HUES6 (cell line): Measurements from ENCODE around the gene WT1.

Experiments
- H3K27ac ChIP-seq: 2 replicates; pipeline ENCODE4 v1.7.0; 2013; ENCODE audit warnings: low read depth, mild to moderate bottlenecking, low read length, inconsistent platforms
- H3K27me3 ChIP-seq: 2 replicates; pipeline ENCODE4 v1.6.1; 2013; ENCODE audit warnings: low read length; ENCODE audit not compliant: control insufficient read depth, insufficient read depth
- H3K36me3 ChIP-seq: 2 replicates; pipeline ENCODE4 v1.6.1; 2013; ENCODE audit warnings: low read length; ENCODE audit not compliant: control insufficient read depth, insufficient read depth
- H3K4me1 ChIP-seq: 2 replicates; pipeline ENCODE4 v1.6.1; 2013; ENCODE audit warnings: low read length; ENCODE audit not compliant: control insufficient read depth, insufficient read depth
- H3K4me3 ChIP-seq: 2 replicates; pipeline ENCODE4 v1.5.1; 2013; ENCODE audit warnings: low read depth, low read length
- H3K9ac ChIP-seq: one replicate; pipeline ENCODE4 v1.6.1; 2013; ENCODE audit warnings: mild to moderate bottlenecking, low read length
- H3K9me3 ChIP-seq: 2 replicates; pipeline ENCODE4 v1.6.1; 2013; ENCODE audit warnings: low read depth, low read length; ENCODE audit not compliant: control insufficient read depth, insufficient read depth

The WT1 gene

DNA sequence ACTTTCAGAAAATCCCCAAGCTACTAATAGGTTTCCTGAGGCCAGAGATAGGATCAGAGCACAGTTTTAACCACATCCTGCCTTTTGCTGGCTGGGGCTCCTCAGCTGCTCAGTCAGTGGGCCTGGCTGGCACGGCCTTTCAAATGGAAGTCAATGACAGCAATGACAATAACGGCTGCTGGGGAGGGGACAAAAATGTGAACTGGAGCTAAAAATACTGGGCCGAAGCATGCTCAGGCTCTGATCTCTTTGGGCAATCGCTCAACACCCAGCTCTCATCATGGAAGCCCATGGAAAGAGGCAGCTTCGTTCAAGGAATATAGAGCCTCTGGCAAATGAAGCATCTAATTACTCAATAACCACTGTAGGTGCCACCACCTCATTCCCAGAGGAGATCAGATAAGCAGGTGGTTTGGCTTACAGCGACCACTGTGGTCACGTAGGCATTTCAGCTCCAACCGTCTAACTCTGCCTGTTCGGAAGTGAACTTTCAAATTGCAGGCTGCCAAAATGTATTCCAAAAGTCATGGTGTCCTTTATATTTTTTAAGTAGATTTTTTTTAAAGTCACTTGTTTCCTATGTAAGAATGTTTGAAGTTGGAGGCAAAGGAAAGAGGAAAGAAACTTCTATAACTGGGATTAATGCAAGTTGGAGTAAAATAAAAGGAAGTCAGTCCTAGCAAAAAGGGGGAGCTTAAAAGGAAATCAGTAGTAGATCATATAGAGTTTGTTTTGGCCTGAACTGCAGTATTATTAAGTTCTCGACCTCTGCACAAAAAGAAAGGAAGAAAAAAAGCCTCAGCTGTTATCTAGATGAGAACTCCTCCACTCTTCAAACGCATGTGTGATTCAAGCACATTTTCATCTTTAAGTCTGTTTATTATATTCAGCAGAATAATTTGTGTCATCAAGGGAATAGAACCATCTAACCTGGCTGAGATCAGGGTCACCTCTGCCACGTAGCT is 14.1 kb downstream of the WT1 start:
- Histone ChIP-seq H3K4me1 (peaks cover 11% of the 10 kb centered on the region), H3K27ac (no peak overlapping the region), H3K27me3 (peaks cover 55% of the 10 kb centered on the region), H3K4me3 (no peak overlapping the region), H3K9me3 (no peaks in the 10 kb centered on the region), H3K9ac (no peak overlapping the region), H3K36me3 (no peaks in the 10 kb centered on the region)

DNA sequence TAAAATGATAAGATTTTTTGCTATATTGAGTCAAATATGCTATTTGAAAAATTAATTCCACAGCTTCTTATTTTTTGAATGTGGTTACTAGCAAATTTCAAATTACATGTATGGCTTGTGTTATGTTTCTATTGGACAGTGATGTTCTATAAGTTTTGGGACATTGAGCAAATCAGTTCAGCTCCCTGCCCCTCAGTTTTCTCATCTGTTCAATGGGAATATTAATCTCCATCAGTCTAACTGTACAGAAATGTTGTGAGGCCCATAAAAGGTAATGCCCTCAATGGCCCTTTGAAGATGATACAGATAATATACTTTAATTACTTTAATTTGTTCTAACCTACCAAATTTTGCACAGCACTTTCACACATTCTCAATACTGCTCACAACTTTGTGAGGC is 15.2 kb downstream of the WT1 start:
- Histone ChIP-seq H3K4me3 (no peak overlapping the region), H3K27me3 (peaks cover 44% of the 10 kb centered on the region), H3K4me1 (peaks cover 8% of the 10 kb centered on the region; the same call in 1 of the 2 replicates), H3K36me3 (no peaks in the 10 kb centered on the region), H3K27ac (no peak overlapping the region), H3K9me3 (no peaks in the 10 kb centered on the region), H3K9ac (no peak overlapping the region)

DNA sequence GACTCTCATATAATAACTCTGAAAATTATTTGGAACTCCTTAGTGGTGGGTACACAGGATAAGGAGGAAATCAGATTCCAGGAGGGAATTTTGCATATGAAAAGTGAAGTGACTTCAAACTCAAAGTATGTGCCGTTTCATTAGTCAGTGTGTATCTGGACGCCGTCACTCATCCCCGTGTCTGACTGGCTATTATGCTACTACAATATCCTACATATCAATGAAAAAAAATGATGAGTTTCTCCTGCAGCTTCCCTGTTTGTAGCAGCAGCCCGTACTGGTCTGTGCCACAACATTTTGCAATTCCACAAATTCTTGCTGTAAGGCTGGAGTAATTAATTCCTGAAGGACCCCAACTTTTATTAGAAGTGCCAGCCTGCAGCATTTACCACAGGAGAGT is 16.5 kb downstream of the WT1 start:
- Histone ChIP-seq H3K27ac (no peak overlapping the region), H3K9ac (no peak overlapping the region), H3K4me1 (peaks cover 8% of the 10 kb centered on the region; the same call in 1 of the 2 replicates), H3K4me3 (no peak overlapping the region), H3K27me3 (peaks cover 32% of the 10 kb centered on the region), H3K36me3 (no peaks in the 10 kb centered on the region), H3K9me3 (no peaks in the 10 kb centered on the region)

DNA sequence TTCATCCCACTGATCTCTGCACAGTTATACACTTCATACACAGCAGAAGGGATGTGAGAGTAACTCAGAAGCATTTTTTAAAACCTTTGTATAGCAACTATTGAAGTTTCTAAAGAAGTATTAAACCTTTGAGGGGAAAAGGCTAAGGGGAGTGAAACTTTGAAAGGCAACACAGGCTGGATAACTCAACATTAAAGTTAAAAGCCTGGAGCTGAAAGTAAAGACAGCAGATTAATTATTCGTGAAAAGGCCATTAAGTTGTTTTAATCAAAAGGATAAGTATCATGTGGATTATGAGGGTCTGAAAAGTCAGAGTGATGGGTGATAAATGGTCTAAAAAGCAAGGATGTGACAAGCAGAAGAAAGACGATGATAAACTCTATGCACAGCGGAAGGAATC is 17.5 kb downstream of the WT1 start:
- no peaks in the 10 kb centered on the region for H3K36me3 ChIP-seq
- peaks cover 8% of the 10 kb centered on the region; the same call in 1 of the 2 replicates for H3K4me1 ChIP-seq
- no peak overlapping the region for H3K27ac ChIP-seq
- H3K4me3 ChIP-seq = no peak overlapping the region
- no peaks in the 10 kb centered on the region for H3K9me3 ChIP-seq
- H3K9ac ChIP-seq = no peak overlapping the region
- H3K27me3 ChIP-seq = peaks cover 22% of the 10 kb centered on the region

DNA sequence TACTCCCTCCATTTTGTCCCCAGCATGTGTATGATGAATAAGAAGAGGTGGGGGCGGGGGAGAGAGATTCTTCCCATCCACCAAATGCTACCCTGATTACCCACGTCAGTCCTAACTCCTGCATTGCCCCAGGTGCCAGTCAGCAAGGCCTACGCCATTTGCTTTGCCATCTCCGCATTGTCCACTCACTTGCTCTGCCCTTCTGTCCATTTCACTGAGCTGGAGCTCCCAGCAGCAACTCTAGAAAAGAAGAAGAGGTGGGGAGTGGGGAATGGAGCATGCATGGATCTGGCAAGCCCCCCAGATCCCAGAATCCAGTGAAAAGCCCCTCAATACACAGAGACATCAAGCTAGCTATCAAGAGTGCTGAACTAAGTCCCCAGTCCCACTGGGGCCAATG is 19.0 kb downstream of the WT1 start:
- Histone ChIP-seq H3K4me3 (no peak overlapping the region), H3K27me3 (peaks cover 7% of the 10 kb centered on the region), H3K9ac (no peak overlapping the region), H3K36me3 (no peaks in the 10 kb centered on the region), H3K9me3 (no peaks in the 10 kb centered on the region), H3K27ac (no peak overlapping the region), H3K4me1 (peaks cover 8% of the 10 kb centered on the region; the same call in 1 of the 2 replicates)

DNA sequence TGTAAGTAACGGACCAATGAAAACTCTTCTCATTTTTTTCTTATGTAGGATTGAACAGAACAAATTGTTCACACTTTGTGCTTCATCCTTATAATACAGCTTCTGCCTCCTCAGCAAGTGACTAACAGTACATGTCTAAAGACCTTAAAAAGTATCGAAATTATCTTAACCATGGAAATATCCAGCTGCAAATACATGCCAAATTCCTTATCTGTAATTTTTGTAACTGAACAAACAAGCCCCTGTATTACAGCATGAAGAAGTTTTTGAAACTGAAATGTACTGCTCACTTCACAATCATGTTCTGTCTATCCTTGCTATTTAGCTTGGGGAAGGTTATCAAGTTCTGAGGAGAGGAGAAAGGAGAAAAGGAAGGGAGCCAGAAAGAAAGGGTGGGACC is 20.4 kb downstream of the WT1 start:
- Histone ChIP-seq H3K9ac (no peak overlapping the region), H3K27ac (no peak overlapping the region), H3K4me1 (peaks cover 8% of the 10 kb centered on the region; the same call in 1 of the 2 replicates), H3K9me3 (no peaks in the 10 kb centered on the region), H3K36me3 (no peaks in the 10 kb centered on the region), H3K27me3 (no peaks in the 10 kb centered on the region; the same call in 1 of the 2 replicates), H3K4me3 (no peak overlapping the region)

DNA sequence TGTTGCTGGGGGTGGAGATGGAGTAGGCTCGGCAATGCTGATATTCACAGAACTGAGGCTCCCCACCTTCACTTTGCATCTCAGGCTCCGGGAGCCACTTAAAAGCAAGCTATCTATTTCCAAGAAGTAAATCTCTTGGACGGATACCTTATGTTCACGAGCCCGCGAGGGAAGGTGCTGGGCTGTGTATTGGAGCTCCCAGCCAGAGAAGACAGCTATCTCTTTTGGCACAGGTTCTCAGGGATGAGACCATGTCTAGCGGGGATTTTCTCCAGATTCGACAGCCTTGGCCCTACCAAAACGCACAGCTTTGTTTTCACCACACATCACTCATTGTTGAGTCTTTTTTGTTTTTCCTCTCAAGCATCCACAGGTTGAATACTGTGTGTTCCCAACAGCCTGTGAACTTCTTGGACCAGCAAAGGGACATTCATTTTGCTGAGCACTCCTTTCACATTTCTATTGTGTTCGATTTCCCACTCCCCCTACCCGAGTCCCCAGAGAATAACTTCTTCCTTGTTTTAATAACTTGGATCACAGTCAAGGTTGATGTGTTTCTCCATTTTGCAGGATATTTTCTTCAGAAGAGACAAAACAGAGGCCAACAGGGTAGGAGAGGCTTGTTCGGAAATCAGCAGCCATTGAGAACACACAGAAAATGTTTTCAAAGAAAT is 23.3 kb downstream of the WT1 start:
- Histone ChIP-seq H3K9me3 (no peaks in the 10 kb centered on the region), H3K4me3 (no peak overlapping the region), H3K9ac (no peak overlapping the region), H3K27ac (no peak overlapping the region), H3K36me3 (no peaks in the 10 kb centered on the region), H3K4me1 (no peaks in the 10 kb centered on the region), H3K27me3 (no peaks in the 10 kb centered on the region; the same call in 1 of the 2 replicates)

DNA sequence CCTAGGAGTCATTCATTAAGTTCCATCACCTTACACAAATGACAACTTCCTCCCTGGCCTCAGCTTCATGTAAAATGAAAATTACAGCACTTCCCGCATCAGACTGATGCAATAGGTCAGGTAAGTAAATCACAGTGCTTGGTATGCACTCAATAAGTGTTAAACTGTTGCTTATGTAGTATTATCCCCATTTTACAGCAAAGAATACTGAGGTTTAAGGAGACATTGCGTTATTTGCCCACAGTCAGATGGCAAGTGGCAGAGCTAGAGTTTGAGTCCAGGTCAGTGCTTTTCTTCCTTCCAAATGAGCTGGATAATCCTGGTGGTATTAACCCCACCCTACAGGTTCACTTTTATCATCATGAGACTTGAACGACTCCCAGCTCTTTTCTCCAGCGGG is 29.7 kb downstream of the WT1 start:
- H3K27ac ChIP-seq = no peak overlapping the region
- no peaks in the 10 kb centered on the region for H3K4me1 ChIP-seq
- H3K4me3 ChIP-seq = no peak overlapping the region
- no peaks in the 10 kb centered on the region for H3K36me3 ChIP-seq
- no peaks in the 10 kb centered on the region for H3K9me3 ChIP-seq
- H3K9ac ChIP-seq = no peak overlapping the region
- H3K27me3 ChIP-seq = no peaks in the 10 kb centered on the region

DNA sequence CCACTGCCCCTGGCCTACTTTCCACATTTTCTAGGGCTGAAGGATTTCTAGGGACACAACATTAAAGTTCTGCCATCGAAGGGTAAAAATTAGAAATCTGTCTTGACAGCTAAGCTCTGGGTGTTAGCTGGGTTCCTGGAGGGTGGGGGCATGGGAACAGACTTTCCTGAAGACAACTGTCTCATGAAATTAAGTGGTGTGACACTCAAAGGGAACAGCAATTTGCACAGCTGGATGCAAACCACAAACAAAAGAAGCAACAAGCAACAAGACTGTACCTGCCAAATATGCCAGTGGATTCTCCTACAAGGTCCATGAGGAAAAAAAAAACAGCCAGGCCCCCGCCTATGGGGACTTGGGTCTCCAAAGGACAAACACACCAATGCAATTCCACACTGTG is 32.5 kb downstream of the WT1 start:
- Histone ChIP-seq H3K4me1 (peaks cover 4% of the 10 kb centered on the region; the same call in 1 of the 2 replicates), H3K27me3 (peaks cover 4% of the 10 kb centered on the region; the same call in 1 of the 2 replicates), H3K9ac (no peak overlapping the region), H3K4me3 (no peak overlapping the region), H3K36me3 (no peaks in the 10 kb centered on the region), H3K27ac (no peak overlapping the region), H3K9me3 (no peaks in the 10 kb centered on the region)

DNA sequence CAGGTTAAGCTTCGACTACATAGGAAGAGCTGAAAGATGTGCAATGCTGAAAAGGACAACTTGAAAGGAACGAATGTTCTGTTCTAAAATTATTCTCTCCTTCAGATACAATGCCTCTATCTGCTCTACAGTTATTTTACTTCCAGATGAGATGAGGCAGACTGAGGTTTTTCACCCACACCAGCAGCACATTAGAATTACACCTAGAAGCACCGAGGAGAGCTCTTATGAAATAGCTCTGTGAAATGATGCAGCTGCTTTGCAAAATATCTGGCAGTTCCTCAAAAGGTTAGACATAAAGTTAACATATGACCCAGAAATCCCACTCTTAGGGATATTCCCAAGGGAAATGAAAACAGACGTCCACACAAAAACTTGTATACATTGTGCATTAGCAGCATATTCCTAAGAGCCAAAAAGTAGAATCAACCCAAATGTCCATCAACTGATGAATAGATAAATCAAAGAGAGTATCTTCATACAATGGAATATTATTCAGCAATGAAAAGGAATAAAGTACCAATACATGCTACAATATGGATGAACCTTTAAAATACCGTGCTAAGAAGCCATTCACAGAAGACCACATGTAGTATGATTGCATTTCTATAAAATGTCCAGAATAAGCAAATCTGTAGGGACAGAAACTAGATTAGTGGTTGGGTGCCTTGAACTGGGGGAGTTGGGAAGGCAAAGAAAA is 34.5 kb downstream of the WT1 start:
- peaks cover 4% of the 10 kb centered on the region; the same call in 1 of the 2 replicates for H3K4me1 ChIP-seq
- no peaks in the 10 kb centered on the region for H3K9me3 ChIP-seq
- no peak overlapping the region for H3K27ac ChIP-seq
- H3K4me3 ChIP-seq = no peak overlapping the region
- H3K36me3 ChIP-seq = no peaks in the 10 kb centered on the region
- H3K9ac ChIP-seq = no peak overlapping the region
- H3K27me3 ChIP-seq = peaks cover 4% of the 10 kb centered on the region; the same call in 1 of the 2 replicates
